KBM-7 (cell line): ENCODE measurements around the gene OR52H1.
A peak's percentile ranks its signal among the peaks of the same experiment; 100 is the strongest.
"Not testable (repeated sequence)": the region's sequence is repeated elsewhere in the genome, so short reads cannot be mapped to it uniquely, and the experiment has no call there.

Source experiments
- DNase-seq: peaks from one replicate; pipeline ENCODE4 v3.0.0-alpha.2; 2015
- in situ Hi-C: fragments of 300-500 bp; cut with MboI; formaldehyde crosslinking; loops from 2 replicates; pipeline ENCODE4 v1.14.3; 2020; ENCODE audit warnings: low sequenced_read_pairs, low pct_unique_long_range_greater_than_20kb, mixed read lengths

OR52H1 gene

GRCh38 chr11:5548440-5548839 is at the start of gene OR52H1:
Gene OR52H1, minus strand, starts transcription at chr11:5548540. Its CDS starts 3,035 bp downstream, at chr11:5545505.
- in situ Hi-C loops, result no loop called here

GRCh38 chr11:5597953-5598352 is 49.6 kb upstream of the OR52H1 start:
- no peak for DNase-seq
- in situ Hi-C loops, result no loop called here

More at GRCh38 chr11:5548440-5548839, at the start of gene OR52H1:
- no peak for DNase-seq

GRCh38 chr11:5596607-5597201 is 48.4 kb upstream of the OR52H1 start, which contains the start of gene TRIM6:
Gene TRIM6, plus strand, starts transcription at chr11:5596637. Its CDS starts 261 bp downstream, at chr11:5596898.
- DNase-seq, result peak; percentile 76
- in situ Hi-C loops, result no loop called here

- in situ Hi-C loops, result no loop called here
Measured at GRCh38 chr11:5593146-5593545, 44.8 kb upstream of the OR52H1 start.

GRCh38 chr11:5592615-5593014 is 44.3 kb upstream of the OR52H1 start:
- no peak for DNase-seq
- in situ Hi-C loops, result no loop called here

More at GRCh38 chr11:5593146-5593545, 44.8 kb upstream of the OR52H1 start:
- no peak for DNase-seq

- DNase-seq, result no peak
- in situ Hi-C loops, result no loop called here
Measured at GRCh38 chr11:5591613-5592012, 43.3 kb upstream of the OR52H1 start.

GRCh38 chr11:5589906-5590305 is 41.6 kb upstream of the OR52H1 start:
- DNase-seq, in situ Hi-C loops: not testable (repeated sequence)

- DNase-seq, in situ Hi-C loops: not testable (repeated sequence)
Measured at GRCh38 chr11:5584458-5584857, 36.1 kb upstream of the OR52H1 start.

- DNase-seq, result no peak
- in situ Hi-C loops, result no loop called here
Measured at GRCh38 chr11:5581014-5581413, 32.7 kb upstream of the OR52H1 start.

GRCh38 chr11:5580577-5580976 is 32.2 kb upstream of the OR52H1 start, which contains the start of gene OR52B6:
Gene OR52B6, plus strand, starts transcription at chr11:5580877. Its CDS starts 0 bp downstream, at chr11:5580877.
- no peak for DNase-seq
- in situ Hi-C loops, result no loop called here

GRCh38 chr11:5577101-5577500 is 28.8 kb upstream of the OR52H1 start:
- no peak for DNase-seq
- in situ Hi-C loops, result no loop called here

GRCh38 chr11:5575152-5575551 is 26.8 kb upstream of the OR52H1 start:
- no peak for DNase-seq
- in situ Hi-C loops, result no loop called here

- no peak for DNase-seq
- in situ Hi-C loops, result no loop called here
Measured at GRCh38 chr11:5574654-5575053, 26.3 kb upstream of the OR52H1 start.

GRCh38 chr11:5564259-5565019 is 16.1 kb upstream of the OR52H1 start:
- peak; percentile 1 for DNase-seq
- in situ Hi-C loops, result no loop called here

- in situ Hi-C loops, result no loop called here
- DNase-seq, result no peak
Measured at GRCh38 chr11:5557751-5558150, 9.4 kb upstream of the OR52H1 start.

- DNase-seq, result no peak
- in situ Hi-C loops, result no loop called here
Measured at GRCh38 chr11:5556596-5557188, 8.4 kb upstream of the OR52H1 start.

GRCh38 chr11:5553343-5553742 is 5.0 kb upstream of the OR52H1 start:
- in situ Hi-C loops, result no loop called here
- DNase-seq, result no peak

GRCh38 chr11:5550440-5551095 is 2.2 kb upstream of the OR52H1 start:
- DNase-seq, result no peak

GRCh38 chr11:5547982-5548381 is 358 bp downstream of the OR52H1 start:
- in situ Hi-C loops, result no loop called here
- no peak for DNase-seq

More at GRCh38 chr11:5550440-5551095, 2.2 kb upstream of the OR52H1 start:
- in situ Hi-C loops, result no loop called here

GRCh38 chr11:5546457-5546856 is 1.9 kb downstream of the OR52H1 start:
- no peak for DNase-seq
- in situ Hi-C loops, result no loop called here
